Loucy (cell line): ENCODE results near the gene MYO10.

ENCODE experiments used
- EZH2phosphoT487 ChIP-seq: fragments of 200-600 bp; IDR thresholded peaks from 2 replicates; pipeline ENCODE4 v1.6.1; 2018; ENCODE audit warnings: antibody characterized with exemption, mild to moderate bottlenecking, moderate library complexity, borderline replicate concordance
- TF ChIP-seq, protein P1 (sequence below): fragments of 200-600 bp; sonication (generic); conservative IDR thresholded peaks from 2 replicates; pipeline ENCODE4 v1.5.1; 2014; ENCODE audit warnings: mild to moderate bottlenecking, antibody characterized with exemption, low read length

- TF ChIP-seq, protein P1, sequence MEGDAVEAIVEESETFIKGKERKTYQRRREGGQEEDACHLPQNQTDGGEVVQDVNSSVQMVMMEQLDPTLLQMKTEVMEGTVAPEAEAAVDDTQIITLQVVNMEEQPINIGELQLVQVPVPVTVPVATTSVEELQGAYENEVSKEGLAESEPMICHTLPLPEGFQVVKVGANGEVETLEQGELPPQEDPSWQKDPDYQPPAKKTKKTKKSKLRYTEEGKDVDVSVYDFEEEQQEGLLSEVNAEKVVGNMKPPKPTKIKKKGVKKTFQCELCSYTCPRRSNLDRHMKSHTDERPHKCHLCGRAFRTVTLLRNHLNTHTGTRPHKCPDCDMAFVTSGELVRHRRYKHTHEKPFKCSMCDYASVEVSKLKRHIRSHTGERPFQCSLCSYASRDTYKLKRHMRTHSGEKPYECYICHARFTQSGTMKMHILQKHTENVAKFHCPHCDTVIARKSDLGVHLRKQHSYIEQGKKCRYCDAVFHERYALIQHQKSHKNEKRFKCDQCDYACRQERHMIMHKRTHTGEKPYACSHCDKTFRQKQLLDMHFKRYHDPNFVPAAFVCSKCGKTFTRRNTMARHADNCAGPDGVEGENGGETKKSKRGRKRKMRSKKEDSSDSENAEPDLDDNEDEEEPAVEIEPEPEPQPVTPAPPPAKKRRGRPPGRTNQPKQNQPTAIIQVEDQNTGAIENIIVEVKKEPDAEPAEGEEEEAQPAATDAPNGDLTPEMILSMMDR = no peak
- no peak for TF ChIP-seq EZH2phosphoT487
These were observed 267.9 kb downstream of the MYO10 start for GRCh38 chr5:16668194-16668593.
